DND-41 (cell line): ENCODE data around the gene SNAP29.

ENCODE experiments used
- CTCF ChIP-seq: IDR thresholded peaks from 2 replicates; pipeline ENCODE4 v1.5.1; 2012; ENCODE audit warnings: borderline replicate concordance, low read length, moderate library complexity, mild to moderate bottlenecking; ENCODE audit not compliant: poor library complexity, severe bottlenecking; ENCODE audit errors: extremely low read depth
- EZH2 ChIP-seq: IDR thresholded peaks from 3 replicates; pipeline ENCODE4 v1.6.1; 2012; ENCODE audit warnings: borderline replicate concordance, low read depth, mild to moderate bottlenecking, moderate library complexity, low read length, inconsistent platforms; ENCODE audit not compliant: severe bottlenecking

- TF ChIP-seq CTCF (no peak), EZH2 (no peak)
Observed at GRCh38 chr22:20937031-20937793, 78.4 kb downstream of the SNAP29 start.
